SH-SY5Y (cell line): ENCODE measurements around the gene MAGI2.

Experiments used
- GATA2 ChIP-seq: IDR thresholded peaks from 2 replicates; pipeline ENCODE4 v1.6.1; 2011; ENCODE audit warnings: mild to moderate bottlenecking, low read depth, low read length
- GATA3 ChIP-seq: IDR thresholded peaks from 2 replicates; pipeline ENCODE4 v1.6.1; 2011; ENCODE audit warnings: low read depth, mild to moderate bottlenecking, low read length, moderate library complexity

DNA sequence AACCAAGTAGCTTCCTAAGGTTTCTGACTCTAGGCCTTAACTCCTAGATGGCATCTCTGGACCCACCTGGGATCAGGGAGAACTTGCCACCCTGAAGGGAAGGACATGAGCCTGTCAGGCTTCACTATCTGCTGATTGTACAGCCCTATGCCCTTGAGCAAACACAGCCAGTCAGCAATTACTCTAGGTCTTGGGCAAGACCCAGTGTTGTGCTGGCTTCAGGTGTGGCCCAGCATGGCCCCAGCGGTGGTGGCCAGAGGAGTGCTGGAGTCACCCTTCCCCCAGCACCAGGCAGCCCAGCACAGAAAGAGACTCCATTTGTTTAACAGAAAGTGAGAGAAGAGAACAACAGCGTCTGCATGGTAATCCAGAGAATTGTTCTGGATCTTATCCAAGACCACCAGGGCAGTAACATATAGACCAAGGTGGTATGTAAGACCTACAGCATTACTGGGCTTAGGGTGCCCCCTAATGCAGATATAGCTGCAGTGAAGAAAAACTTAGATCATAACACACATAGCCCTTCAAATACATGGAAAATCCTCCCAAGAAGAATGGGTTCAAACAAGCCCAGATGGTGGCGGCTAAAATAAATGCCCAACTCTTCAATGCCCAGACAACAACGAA, 207.7 kb downstream of the MAGI2 start:
- TF ChIP-seq GATA3 (no peak), GATA2 (no peak)
